Adrenal gland (tissue), 12 donors: ENCODE measurements around the gene NUP58. TPM values are rescaled to one million over a fixed set of nuclear protein-coding genes. Genes with fewer than 3 reads are reported as not detected.

Experiments used
- DNase-seq, 7 donors: peaks; one replicate each; pipeline ENCODE4 v3.0.0-alpha.2; 2019 to 2020
- H3K27ac ChIP-seq, 5 donors: fragments of 200-600 bp; sonication (generic) in 4 of 5; 1 replicate in 3 of 5; 2 replicates in 2 of 5; pipeline versions ENCODE4 v1.5.1 to v1.8.0; 2016 to 2020; ENCODE audit warnings: mild to moderate bottlenecking in 1 of 5
- H3K27me3 ChIP-seq: fragments of 200-600 bp; 2 replicates; pipeline ENCODE4 v1.8.0; 2021
- H3K36me3 ChIP-seq, 2 donors: fragments of 200-600 bp; replicated peaks in 1 of 2; 1 replicate in 1 of 2; 2 replicates in 1 of 2; pipeline versions ENCODE4 v1.5.1 to v1.8.0; 2018 to 2022
- H3K4me1 ChIP-seq, 2 donors: fragments of 200-600 bp; replicated peaks in 1 of 2; 1 replicate in 1 of 2; 2 replicates in 1 of 2; pipeline versions ENCODE4 v1.5.1 to v1.8.0; 2018 to 2021
- H3K4me3 ChIP-seq, 4 donors: fragments of 200-600 bp; sonication (generic) in 3 of 4; one replicate each; pipeline ENCODE4 v1.5.1; 2016 to 2018
- H3K9me3 ChIP-seq, 3 donors: fragments of 200-600 bp; sonication (generic) in 1 of 3; replicated peaks in 1 of 3; 1 replicate in 2 of 3; 2 replicates in 1 of 3; pipeline versions ENCODE4 v1.5.1 to v1.8.0; 2016 to 2021
- POLR2A ChIP-seq, 2 donors: fragments of 450-650 bp; IDR thresholded peaks; one replicate each; pipeline ENCODE4 v1.6.1; 2017; ENCODE audit warnings: antibody characterized with exemption in 2 of 2, mild to moderate bottlenecking in 2 of 2, moderate library complexity in 1 of 2
- WGBS, 4 donors: extraction: QIAGEN DNeasy Blood & Tissue Kit in 2 of 4; methylation state at CpG; one replicate each; pipeline versions ENCODE4 v1.1.5 to v1.1.7; 2013 to 2017; 5-methylcytosine and 5-hydroxymethylcytosine counted together
- intact Hi-C, 2 donors: fragments of 100-400 bp; cut with DNase I; formaldehyde crosslinking; loops; one replicate each; pipeline versions ENCODE4 v1.14.1 to v1.15.0; 2022 to 2023
- polyA plus RNA-seq, 3 donors: library from polyadenylated mRNA; stranded (reverse); fragments of 200-250 nt in 2 of 3; fragments of 350-450 nt in 1 of 3; fragmentation: Illumina TruSeq in 1 of 3; extraction: RNeasy Lipid Tissue Mini Kit (QIAGEN cat#74804) in 1 of 3; gene quantifications; one replicate each; pipeline ENCODE4 v1.2.3, GENCODE V29; 2013 to 2014
- total RNA-seq, 9 donors: library from RNA; depleted of rRNA in 4 of 9; stranded (reverse); fragments of >200 nt in 4 of 9; fragments of 120-200 nt in 1 of 9; fragmentation: NEBNext Ultra II Directional in 1 of 9; extraction: Animal tissue kit (Norgen Biotek cat#: 25700) in 1 of 9; gene quantifications; one replicate each; pipeline versions ENCODE4 v1.1.0 to v1.2.4, GENCODE V29; 2013 to 2023
- TF ChIP-seq, protein P1 (sequence below), 6 experiments: fragments of 450-650 bp in 4 of 6; fragments of 200-600 bp in 2 of 6; sonication (generic) in 1 of 6; IDR thresholded peaks; 1 replicate in 5 of 6; 2 replicates in 1 of 6; pipeline versions ENCODE4 v1.5.1 to v1.8.0; 2016 to 2021; ENCODE audit warnings: antibody characterized with exemption in 6 of 6, mild to moderate bottlenecking in 2 of 6, moderate library complexity in 1 of 6
- donor health status: healthy with polysubstance abuse.
- donor health status: Bipolar disorder and iron deficiency.
- donor health status: DM: yes; HTN: yes; CAD: no.
- donor health status: DM: no; HTN: no; CAD: no.
- donor health status: DM: no; HTN: no; CAD: no.
- donor health status: DM: yes; HTN: yes; CAD: no.

The NUP58 gene
- total and polyA plus RNA-seq, 12 donors = 11.2 to 59.7 (median 36.3) TPM

- Histone ChIP-seq H3K27ac (peak overlapping the region in 2 of 5 donors; percentile 23 to 24), H3K36me3 (peaks cover 0 to 27% of the 10 kb centered on the region in 2 donors), H3K4me1 (peaks cover 26 to 30% of the 10 kb centered on the region in 2 donors), H3K4me3 (no peak overlapping the region), H3K27me3 (no peaks in the 10 kb centered on the region), H3K9me3 (no peaks in the 10 kb centered on the region)
- intact Hi-C loops = no loop called here
- DNase-seq = no peak
- 91 to 100% (median 96%) methylated on average over 3 to 6 of the region's 6 CpGs for WGBS, 4 donors
- TF ChIP-seq, protein P1, sequence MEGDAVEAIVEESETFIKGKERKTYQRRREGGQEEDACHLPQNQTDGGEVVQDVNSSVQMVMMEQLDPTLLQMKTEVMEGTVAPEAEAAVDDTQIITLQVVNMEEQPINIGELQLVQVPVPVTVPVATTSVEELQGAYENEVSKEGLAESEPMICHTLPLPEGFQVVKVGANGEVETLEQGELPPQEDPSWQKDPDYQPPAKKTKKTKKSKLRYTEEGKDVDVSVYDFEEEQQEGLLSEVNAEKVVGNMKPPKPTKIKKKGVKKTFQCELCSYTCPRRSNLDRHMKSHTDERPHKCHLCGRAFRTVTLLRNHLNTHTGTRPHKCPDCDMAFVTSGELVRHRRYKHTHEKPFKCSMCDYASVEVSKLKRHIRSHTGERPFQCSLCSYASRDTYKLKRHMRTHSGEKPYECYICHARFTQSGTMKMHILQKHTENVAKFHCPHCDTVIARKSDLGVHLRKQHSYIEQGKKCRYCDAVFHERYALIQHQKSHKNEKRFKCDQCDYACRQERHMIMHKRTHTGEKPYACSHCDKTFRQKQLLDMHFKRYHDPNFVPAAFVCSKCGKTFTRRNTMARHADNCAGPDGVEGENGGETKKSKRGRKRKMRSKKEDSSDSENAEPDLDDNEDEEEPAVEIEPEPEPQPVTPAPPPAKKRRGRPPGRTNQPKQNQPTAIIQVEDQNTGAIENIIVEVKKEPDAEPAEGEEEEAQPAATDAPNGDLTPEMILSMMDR (IDR thresholded peaks at IDR 0.05) = no peak
- no peak for TF ChIP-seq POLR2A (IDR thresholded peaks at IDR 0.05)
Observed at GRCh38 chr13:25268561-25268960, 32.9 kb upstream of the NUP58 start.

DNA sequence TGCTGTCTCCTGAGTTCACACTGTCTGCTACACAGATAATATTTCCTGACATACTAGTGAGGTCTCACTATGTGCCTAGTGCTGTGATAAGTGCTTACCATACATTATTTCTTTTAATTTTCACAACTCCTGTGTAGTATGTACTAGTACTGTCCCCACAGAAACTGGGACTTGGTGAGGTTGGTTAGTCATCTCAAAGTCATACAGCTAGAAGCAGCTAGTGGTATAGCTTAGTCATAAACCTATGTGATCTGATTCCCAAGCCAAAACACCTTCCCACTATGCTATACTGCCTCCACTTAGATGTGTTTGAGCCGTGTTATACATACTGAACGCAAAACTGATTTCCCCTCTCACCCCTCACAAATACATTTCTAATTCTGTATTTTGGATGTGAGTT, 24.7 kb upstream of the NUP58 start:
- Histone ChIP-seq H3K27ac (no peak overlapping the region), H3K4me1 (peaks cover 3 to 17% of the 10 kb centered on the region in 2 donors), H3K36me3 (peaks cover 0 to 19% of the 10 kb centered on the region in 2 donors), H3K27me3 (no peaks in the 10 kb centered on the region), H3K4me3 (no peak overlapping the region), H3K9me3 (no peaks in the 10 kb centered on the region)
- no peak for DNase-seq
- TF ChIP-seq, protein P1 (IDR thresholded peaks at IDR 0.05) = no peak
- intact Hi-C loops = no loop called here
- WGBS, 4 donors = 90 to 96% (median 95%) methylated on average over 2 of the region's 2 CpGs

DNA sequence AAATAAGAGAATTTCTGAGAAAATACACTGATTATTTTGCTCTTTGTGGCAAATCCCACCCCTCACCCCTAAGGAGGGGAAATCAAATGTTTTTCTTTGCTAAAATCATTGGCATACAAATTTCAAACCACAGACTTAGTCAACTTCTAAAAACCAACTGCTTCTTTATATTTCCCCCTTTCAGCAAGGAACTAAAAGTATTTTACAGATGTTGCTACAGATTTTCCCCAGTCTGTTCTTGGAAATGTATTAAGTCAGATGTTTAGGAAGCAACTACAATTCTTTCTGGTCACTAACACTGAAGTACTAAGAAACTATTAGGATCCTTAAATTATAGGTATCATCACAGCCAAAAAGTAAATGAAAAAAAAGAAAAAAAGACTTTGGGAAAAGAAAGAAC, 21.0 kb upstream of the NUP58 start:
- no peak overlapping the region for H3K4me3 ChIP-seq
- TF ChIP-seq, protein P1 (IDR thresholded peaks at IDR 0.05) = no peak
- no peak for TF ChIP-seq POLR2A (IDR thresholded peaks at IDR 0.05)
- DNase-seq = no peak
- no peaks in the 10 kb centered on the region for H3K27me3 ChIP-seq
- no peaks in the 10 kb centered on the region for H3K36me3 ChIP-seq
- intact Hi-C loops = loop anchor here in 1 of 2 donors (10.0 kb wide), 1 partner anchor 46 kb away; no protein-coding TSS in a partner anchor
- peak overlapping the region in 1 of 5 donors; percentile 14 for H3K27ac ChIP-seq
- peaks cover 25 to 44% of the 10 kb centered on the region in 2 donors for H3K4me1 ChIP-seq
- H3K9me3 ChIP-seq = no peaks in the 10 kb centered on the region

- peaks cover 31 to 52% of the 10 kb centered on the region in 2 donors for H3K4me1 ChIP-seq
- WGBS, 4 donors = 48 to 63% (median 54%) methylated on average over 4 of the region's 4 CpGs
- no peak for TF ChIP-seq POLR2A (IDR thresholded peaks at IDR 0.05)
- TF ChIP-seq, protein P1 (IDR thresholded peaks at IDR 0.05) = no peak
Observed at GRCh38 chr13:25281193-25281934, 20.1 kb upstream of the NUP58 start.

More at GRCh38 chr13:25281193-25281934, 20.1 kb upstream of the NUP58 start:
- no peak for DNase-seq
- Histone ChIP-seq H3K27ac (peak overlapping the region in 3 of 5 donors; percentile 34 to 63 (median 45)), H3K9me3 (no peaks in the 10 kb centered on the region), H3K36me3 (no peaks in the 10 kb centered on the region), H3K27me3 (no peaks in the 10 kb centered on the region), H3K4me3 (no peak overlapping the region)
- intact Hi-C loops = loop anchor here in 1 of 2 donors (10.0 kb wide), 1 partner anchor 47 kb away; no protein-coding TSS in a partner anchor
